Activated B cell treated with CpG ODN at 0.5 μM for 24 hours (primary cell): ENCODE results near the gene COL4A1. TPM values are rescaled to one million over a fixed set of nuclear protein-coding genes. Genes with fewer than 3 reads are reported as not detected.

Experiments
- ATAC-seq: fragments of 200-7000 bp; cut with Tn5 transposase; one replicate; pipeline ENCODE4 v1.10.0; 2021; ENCODE audit warnings: low read depth, mild to moderate bottlenecking, moderate library complexity
- CTCF ChIA-PET: fragments of 350-600 bp; sonication (Branson Sonifier 250); formaldehyde crosslinking; loops from one replicate; lab custom pipeline; 2021; ENCODE audit warnings: antibody characterized with exemption; lab: Charles Lee
- POLR2A ChIA-PET: fragments of 350-600 bp; sonication (Branson Sonifier 250); formaldehyde crosslinking; loops from one replicate; lab custom pipeline; 2021; ENCODE audit warnings: antibody characterized with exemption; lab: Charles Lee
- DNase-seq: peaks from one replicate; pipeline ENCODE4 v3.0.0; 2022
- H3K27ac Mint-ChIP-seq: one replicate; pipeline ENCODE4 v1.8.0; 2020; ENCODE audit warnings: mixed read lengths
- H3K27me3 Mint-ChIP-seq: one replicate; pipeline ENCODE4 v1.8.0; 2021; ENCODE audit warnings: mixed read lengths
- H3K36me3 Mint-ChIP-seq: one replicate; pipeline ENCODE4 v1.8.0; 2021; ENCODE audit warnings: low read depth, mixed read lengths
- H3K4me1 Mint-ChIP-seq: one replicate; pipeline ENCODE4 v1.8.0; 2021; ENCODE audit warnings: mixed read lengths
- H3K4me3 Mint-ChIP-seq: one replicate; pipeline ENCODE4 v1.8.0; 2020; ENCODE audit warnings: mild to moderate bottlenecking, mixed read lengths
- H3K9me3 Mint-ChIP-seq: one replicate; pipeline ENCODE4 v1.8.0; 2020; ENCODE audit warnings: mixed read lengths
- intact Hi-C: fragments of 100-400 bp; cut with micrococcal nuclease; formaldehyde crosslinking; loops from one replicate; pipeline ENCODE4 v1.15.1; 2024
- total RNA-seq: library from RNA; stranded (reverse); gene quantifications from 2 replicates; pipeline ENCODE4 v1.2.3, GENCODE V29; 2022
- TF ChIP-seq, protein P1 (sequence below): fragments of 200-600 bp; IDR thresholded peaks from one replicate; pipeline ENCODE4 v1.8.0; 2022; ENCODE audit warnings: antibody characterized with exemption, mild to moderate bottlenecking

The COL4A1 gene
- total RNA-seq, 1 donor from 2014 or later = not detected

DNA sequence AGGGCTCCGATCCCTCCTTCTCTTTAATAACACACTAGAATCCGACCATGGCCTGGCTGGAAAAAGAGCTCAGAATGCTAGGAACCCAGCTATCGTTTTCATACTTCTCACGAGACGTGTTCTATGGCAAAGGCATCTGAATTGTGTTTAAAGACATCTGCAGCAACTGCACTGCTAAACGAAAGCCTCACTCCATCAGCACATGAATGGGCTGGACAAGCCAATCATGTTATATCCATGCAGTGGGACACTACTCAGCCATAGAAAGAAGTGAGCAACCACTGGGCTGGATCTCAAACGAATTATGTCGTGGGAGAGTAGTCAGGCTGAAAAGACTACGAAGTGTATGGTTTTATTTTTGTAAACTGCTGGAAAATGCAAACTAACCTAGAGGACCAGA lies 136.1 kb downstream of the COL4A1 start:
- H3K27ac Mint-ChIP-seq = no peak overlapping the region
- CTCF ChIA-PET = no interaction called here

DNA sequence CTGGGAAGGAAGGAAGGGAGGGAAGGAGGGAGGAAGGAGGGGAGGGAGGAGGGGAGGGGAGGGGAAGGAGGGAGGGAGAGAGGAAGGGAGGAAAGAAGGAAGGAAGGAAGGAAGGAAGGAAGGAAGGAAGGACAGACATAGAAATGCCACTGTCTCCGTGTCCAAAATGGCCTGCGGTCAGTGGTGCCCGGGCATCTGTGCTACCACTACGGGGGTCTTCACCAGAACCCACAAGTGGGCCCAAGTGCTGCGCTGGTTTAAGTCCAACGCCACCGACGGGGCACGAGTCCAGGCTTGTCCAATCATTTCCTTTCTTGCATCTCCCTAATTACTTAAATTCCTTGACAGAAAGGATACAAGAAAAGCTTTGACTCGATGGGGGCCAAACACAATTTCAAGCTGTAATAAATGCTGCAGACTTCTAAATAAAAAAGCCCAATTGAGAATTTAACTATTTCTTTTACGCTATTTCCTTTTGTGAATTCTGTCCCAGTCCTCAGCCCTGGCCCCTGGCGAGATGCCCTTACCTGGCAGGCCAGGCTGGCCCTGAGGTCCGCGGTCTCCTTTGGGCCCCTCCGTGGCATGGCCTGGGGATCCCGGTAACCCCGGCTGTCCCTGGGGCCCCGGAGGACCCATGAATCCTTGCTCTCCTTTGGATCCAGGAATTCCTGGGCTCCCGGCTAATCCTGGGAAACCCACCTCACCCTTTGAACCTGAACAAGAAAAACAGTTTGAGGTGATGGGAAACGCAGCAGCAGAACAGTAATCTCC lies 136.8 kb downstream of the COL4A1 start:
- ATAC-seq = no peak
- H3K27me3 Mint-ChIP-seq = peaks cover 3% of the 10 kb centered on the region
- H3K27ac Mint-ChIP-seq = no peak overlapping the region
- ChIA-PET POLR2A (no interaction called here), CTCF (no interaction called here)
- no peak for DNase-seq
- no peak overlapping the region for H3K4me3 Mint-ChIP-seq
- H3K9me3 Mint-ChIP-seq = peaks cover 5% of the 10 kb centered on the region
- H3K4me1 Mint-ChIP-seq = no peaks in the 10 kb centered on the region
- TF ChIP-seq, protein P1, sequence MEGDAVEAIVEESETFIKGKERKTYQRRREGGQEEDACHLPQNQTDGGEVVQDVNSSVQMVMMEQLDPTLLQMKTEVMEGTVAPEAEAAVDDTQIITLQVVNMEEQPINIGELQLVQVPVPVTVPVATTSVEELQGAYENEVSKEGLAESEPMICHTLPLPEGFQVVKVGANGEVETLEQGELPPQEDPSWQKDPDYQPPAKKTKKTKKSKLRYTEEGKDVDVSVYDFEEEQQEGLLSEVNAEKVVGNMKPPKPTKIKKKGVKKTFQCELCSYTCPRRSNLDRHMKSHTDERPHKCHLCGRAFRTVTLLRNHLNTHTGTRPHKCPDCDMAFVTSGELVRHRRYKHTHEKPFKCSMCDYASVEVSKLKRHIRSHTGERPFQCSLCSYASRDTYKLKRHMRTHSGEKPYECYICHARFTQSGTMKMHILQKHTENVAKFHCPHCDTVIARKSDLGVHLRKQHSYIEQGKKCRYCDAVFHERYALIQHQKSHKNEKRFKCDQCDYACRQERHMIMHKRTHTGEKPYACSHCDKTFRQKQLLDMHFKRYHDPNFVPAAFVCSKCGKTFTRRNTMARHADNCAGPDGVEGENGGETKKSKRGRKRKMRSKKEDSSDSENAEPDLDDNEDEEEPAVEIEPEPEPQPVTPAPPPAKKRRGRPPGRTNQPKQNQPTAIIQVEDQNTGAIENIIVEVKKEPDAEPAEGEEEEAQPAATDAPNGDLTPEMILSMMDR = no peak
- intact Hi-C loops = no loop called here
- no peaks in the 10 kb centered on the region for H3K36me3 Mint-ChIP-seq

More for the DNA sequence above, 136.1 kb downstream of the COL4A1 start:
- DNase-seq = no peak
- no peaks in the 10 kb centered on the region for H3K36me3 Mint-ChIP-seq
- POLR2A ChIA-PET = no interaction called here
- H3K4me1 Mint-ChIP-seq = no peaks in the 10 kb centered on the region
- TF ChIP-seq, protein P1 = no peak
- H3K4me3 Mint-ChIP-seq = no peak overlapping the region
- no peak for ATAC-seq
- H3K9me3 Mint-ChIP-seq = peaks cover 5% of the 10 kb centered on the region
- H3K27me3 Mint-ChIP-seq = peaks cover 3% of the 10 kb centered on the region
- intact Hi-C loops = no loop called here

DNA sequence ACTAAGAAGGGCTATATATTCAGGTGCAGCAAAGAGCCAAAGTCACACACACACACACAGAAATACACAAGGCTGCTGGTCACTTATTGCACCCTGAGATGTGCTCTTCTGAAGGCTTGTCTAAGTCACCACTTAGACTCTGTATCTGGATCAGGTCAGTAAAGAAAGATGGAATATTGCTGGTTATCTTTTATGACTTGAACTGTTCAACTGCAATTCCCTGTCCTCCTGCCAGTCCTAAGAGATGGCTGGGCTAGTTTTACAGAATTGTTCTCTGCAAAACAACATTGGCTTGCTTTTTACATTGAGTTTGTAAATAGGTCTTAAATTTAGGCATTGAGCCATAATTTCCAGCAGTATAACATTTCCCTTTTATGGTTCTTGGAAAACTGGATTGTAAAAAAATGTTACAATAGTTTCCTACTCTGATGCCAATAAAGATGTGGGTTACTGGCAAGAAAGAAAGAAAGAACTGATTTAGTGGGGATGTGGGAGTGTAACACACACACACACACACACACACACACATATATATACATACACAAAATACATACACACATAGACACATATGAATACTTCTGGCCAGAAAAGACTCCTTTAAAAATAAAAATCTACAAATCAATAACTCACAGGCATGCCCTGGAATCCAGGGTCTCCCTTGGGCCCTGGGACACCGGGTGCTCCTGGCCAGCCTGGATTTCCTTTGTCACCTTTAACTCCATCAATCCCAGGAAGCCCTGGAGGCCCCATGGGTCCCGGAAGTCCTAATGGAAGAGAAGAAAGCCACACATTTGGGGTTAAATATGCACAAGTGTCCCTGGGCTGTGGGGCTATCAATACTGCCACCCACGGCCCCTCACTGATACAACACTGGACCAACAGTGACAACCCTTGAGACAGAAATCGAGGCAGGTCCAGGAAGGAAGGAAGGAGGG lies 137.7 kb downstream of the COL4A1 start:
- POLR2A ChIA-PET = no interaction called here

DNA sequence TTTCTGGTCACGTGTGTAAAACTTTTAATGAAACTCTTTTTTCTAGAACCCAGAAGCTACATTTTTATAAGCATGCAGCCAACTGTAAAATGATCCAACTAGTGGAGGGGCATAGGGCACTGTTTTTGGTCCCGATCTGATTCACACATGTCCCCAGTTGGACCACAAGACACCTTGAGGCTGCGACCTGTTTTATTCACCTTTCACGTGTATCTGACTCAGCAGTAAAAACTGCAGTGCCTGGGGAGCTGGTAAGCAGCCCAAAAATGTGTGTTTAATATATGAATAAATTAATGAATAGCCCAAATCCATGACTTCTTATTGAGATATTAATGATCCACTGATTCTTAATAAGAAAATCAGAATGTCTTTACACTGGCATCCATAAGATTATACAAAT lies 140.4 kb downstream of the COL4A1 start:
- H3K4me1 Mint-ChIP-seq = no peaks in the 10 kb centered on the region
- H3K27me3 Mint-ChIP-seq = peaks cover 3% of the 10 kb centered on the region
- POLR2A ChIA-PET = no interaction called here
- intact Hi-C loops = no loop called here
- H3K9me3 Mint-ChIP-seq = no peaks in the 10 kb centered on the region
- H3K36me3 Mint-ChIP-seq = no peaks in the 10 kb centered on the region
- CTCF ChIA-PET = no interaction called here
- TF ChIP-seq, protein P1 = no peak
- ATAC-seq = no peak
- H3K27ac Mint-ChIP-seq = no peak overlapping the region
- no peak overlapping the region for H3K4me3 Mint-ChIP-seq
- DNase-seq = no peak

More for the DNA sequence above, 137.7 kb downstream of the COL4A1 start:
- peaks cover 3% of the 10 kb centered on the region for H3K27me3 Mint-ChIP-seq
- H3K36me3 Mint-ChIP-seq = no peaks in the 10 kb centered on the region
- H3K9me3 Mint-ChIP-seq = peaks cover 5% of the 10 kb centered on the region
- TF ChIP-seq, protein P1 = no peak
- H3K4me1 Mint-ChIP-seq = no peaks in the 10 kb centered on the region
- CTCF ChIA-PET = no interaction called here
- no peak for DNase-seq
- H3K27ac Mint-ChIP-seq = no peak overlapping the region
- no peak overlapping the region for H3K4me3 Mint-ChIP-seq
- no peak for ATAC-seq
- intact Hi-C loops = no loop called here

DNA sequence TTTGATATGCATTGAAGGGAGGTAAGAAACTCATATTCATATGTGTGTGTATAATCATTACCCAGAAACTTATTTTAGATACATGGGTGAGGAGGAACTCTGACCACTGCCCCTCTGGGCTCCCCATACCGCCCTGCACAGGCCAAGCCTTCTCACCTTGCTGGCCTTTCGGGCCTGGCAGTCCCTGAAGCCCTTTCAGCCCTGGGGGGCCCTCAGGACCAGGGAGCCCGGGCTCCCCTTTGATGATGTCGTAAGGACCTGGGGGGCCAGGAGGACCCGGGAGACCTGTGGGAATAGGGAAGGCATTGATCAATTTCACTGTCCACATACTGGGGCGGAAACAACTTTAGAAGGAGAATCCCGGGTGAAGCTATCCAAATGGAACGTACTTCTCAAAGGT lies 142.3 kb downstream of the COL4A1 start:
- intact Hi-C loops = no loop called here
- ChIA-PET CTCF (no interaction called here), POLR2A (no interaction called here)
- ATAC-seq = no peak
- no peak for DNase-seq
- Mint-ChIP-seq H3K9me3 (no peaks in the 10 kb centered on the region), H3K27ac (no peak overlapping the region), H3K36me3 (no peaks in the 10 kb centered on the region), H3K27me3 (peaks cover 4% of the 10 kb centered on the region), H3K4me3 (no peak overlapping the region), H3K4me1 (no peaks in the 10 kb centered on the region)
- TF ChIP-seq, protein P1 = no peak
